LNCaP clone FGC (cell line): Measurements from ENCODE around the gene LDLRAD4.

Experiments
- DNase-seq: peaks from one replicate; pipeline ENCODE4 v3.0.0-alpha.2; 2011; ENCODE audit warnings: low read depth
- H3K4me3 ChIP-seq: 2 replicates; pipeline ENCODE4 v1.5.1; 2011; ENCODE audit warnings: mild to moderate bottlenecking, low read depth, low read length, control low read depth
- CTCF ChIP-seq: IDR thresholded peaks from 2 replicates; pipeline ENCODE4 v1.5.1; 2012; ENCODE audit warnings: mild to moderate bottlenecking; ENCODE audit not compliant: control insufficient read depth, insufficient read depth; ENCODE audit errors: extremely low read depth

Gene LDLRAD4

GRCh38 chr18:13225261-13225660, 6.7 kb downstream of the LDLRAD4 start:
- H3K4me3 ChIP-seq, result no peak overlapping the region
- DNase-seq, result no peak
- TF ChIP-seq CTCF, result no peak

- no peak overlapping the region for H3K4me3 ChIP-seq
- no peak for DNase-seq
- no peak for TF ChIP-seq CTCF
These were observed 8.1 kb downstream of the LDLRAD4 start for GRCh38 chr18:13226533-13227144.

- no peak overlapping the region for H3K4me3 ChIP-seq
- no peak for TF ChIP-seq CTCF
- no peak for DNase-seq
These were observed 9.3 kb downstream of the LDLRAD4 start for GRCh38 chr18:13227910-13228309.

DNA sequence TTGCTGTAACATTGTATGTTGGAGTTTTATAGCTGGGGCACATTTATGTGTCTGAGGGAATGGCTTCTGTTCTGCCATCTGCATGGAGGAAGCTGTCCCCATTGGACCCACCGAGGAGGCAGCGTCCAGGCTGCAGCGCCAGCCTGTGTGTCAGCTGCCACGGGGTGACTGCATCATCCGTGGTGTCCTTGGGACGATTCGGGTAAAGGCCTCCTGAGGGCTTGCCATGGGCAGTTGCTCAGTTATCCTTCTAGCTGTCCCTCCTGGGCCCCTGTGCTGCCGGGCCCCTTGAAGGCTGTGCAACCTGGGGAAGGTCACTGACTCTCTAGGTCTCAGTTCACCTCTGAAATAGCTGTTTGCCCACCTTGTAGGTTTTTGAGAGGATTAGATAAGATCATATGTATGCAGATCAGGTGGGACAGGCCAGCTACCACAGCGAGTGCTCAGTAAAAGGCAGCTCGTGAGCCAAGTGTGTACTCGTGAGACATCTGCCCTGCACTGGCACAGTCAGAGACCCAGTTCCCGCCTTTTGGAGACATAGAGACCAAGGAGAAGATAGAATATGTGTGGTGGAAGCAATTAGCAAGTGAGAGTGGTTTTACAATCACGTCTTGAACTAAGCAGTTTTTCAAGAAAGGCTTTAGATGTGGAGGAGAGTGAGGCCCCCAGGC, 10.6 kb downstream of the LDLRAD4 start:
- no peak for TF ChIP-seq CTCF
- DNase-seq, result no peak
- no peak overlapping the region for H3K4me3 ChIP-seq

- no peak for TF ChIP-seq CTCF
- no peak for DNase-seq
These were observed 12.6 kb downstream of the LDLRAD4 start for GRCh38 chr18:13231151-13231550.

GRCh38 chr18:13232086-13232917, 13.7 kb downstream of the LDLRAD4 start:
- H3K4me3 ChIP-seq, result no peak overlapping the region
- no peak for TF ChIP-seq CTCF
- no peak for DNase-seq

More at GRCh38 chr18:13231151-13231550, 12.6 kb downstream of the LDLRAD4 start:
- no peak overlapping the region for H3K4me3 ChIP-seq
